Urinary bladder (tissue), 4 donors: ENCODE results near the gene THADA. TPM values are rescaled to one million over a fixed set of nuclear protein-coding genes. Genes with fewer than 3 reads are reported as not detected.
A peak's percentile ranks its signal among the peaks of the same experiment; 100 is the strongest.
"Not testable (repeated sequence)": the region's sequence is repeated elsewhere in the genome, so short reads cannot be mapped to it uniquely, and the experiment has no call there.

Source experiments
- DNase-seq: peaks from one replicate; pipeline ENCODE4 v3.0.0-alpha.2; 2015; ENCODE audit errors: extremely low spot score
- H3K27ac ChIP-seq: one replicate; pipeline ENCODE4 v1.5.1; 2013; ENCODE audit warnings: low read depth, mild to moderate bottlenecking, moderate library complexity
- H3K36me3 ChIP-seq: one replicate; pipeline ENCODE4 v1.6.1; 2013; ENCODE audit warnings: mild to moderate bottlenecking, moderate library complexity; ENCODE audit not compliant: insufficient read depth
- H3K4me1 ChIP-seq: one replicate; pipeline ENCODE4 v1.6.1; 2013; ENCODE audit warnings: mild to moderate bottlenecking, moderate library complexity; ENCODE audit not compliant: insufficient read depth
- H3K4me3 ChIP-seq: one replicate; pipeline ENCODE4 v1.5.1; 2013; ENCODE audit warnings: low read depth, low read length
- WGBS: extraction: QIAGEN DNeasy Blood & Tissue Kit; methylation state at CpG from one replicate; pipeline ENCODE4 v1.1.7; 2013; 5-methylcytosine and 5-hydroxymethylcytosine counted together
- polyA plus RNA-seq: library from polyadenylated mRNA; stranded (reverse); fragments of 200-250 nt; gene quantifications from one replicate; pipeline ENCODE4 v1.2.3, GENCODE V29; 2013
- total RNA-seq: library from RNA; depleted of rRNA; stranded (reverse); fragments of >200 nt; gene quantifications from one replicate; pipeline ENCODE4 v1.2.3, GENCODE V29; 2014
- donor health status: healthy with polysubstance abuse.
- donor health status: healthy.

The THADA gene
- total and polyA plus RNA-seq, 2 donors, result 12.2 to 71.6 TPM

DNA sequence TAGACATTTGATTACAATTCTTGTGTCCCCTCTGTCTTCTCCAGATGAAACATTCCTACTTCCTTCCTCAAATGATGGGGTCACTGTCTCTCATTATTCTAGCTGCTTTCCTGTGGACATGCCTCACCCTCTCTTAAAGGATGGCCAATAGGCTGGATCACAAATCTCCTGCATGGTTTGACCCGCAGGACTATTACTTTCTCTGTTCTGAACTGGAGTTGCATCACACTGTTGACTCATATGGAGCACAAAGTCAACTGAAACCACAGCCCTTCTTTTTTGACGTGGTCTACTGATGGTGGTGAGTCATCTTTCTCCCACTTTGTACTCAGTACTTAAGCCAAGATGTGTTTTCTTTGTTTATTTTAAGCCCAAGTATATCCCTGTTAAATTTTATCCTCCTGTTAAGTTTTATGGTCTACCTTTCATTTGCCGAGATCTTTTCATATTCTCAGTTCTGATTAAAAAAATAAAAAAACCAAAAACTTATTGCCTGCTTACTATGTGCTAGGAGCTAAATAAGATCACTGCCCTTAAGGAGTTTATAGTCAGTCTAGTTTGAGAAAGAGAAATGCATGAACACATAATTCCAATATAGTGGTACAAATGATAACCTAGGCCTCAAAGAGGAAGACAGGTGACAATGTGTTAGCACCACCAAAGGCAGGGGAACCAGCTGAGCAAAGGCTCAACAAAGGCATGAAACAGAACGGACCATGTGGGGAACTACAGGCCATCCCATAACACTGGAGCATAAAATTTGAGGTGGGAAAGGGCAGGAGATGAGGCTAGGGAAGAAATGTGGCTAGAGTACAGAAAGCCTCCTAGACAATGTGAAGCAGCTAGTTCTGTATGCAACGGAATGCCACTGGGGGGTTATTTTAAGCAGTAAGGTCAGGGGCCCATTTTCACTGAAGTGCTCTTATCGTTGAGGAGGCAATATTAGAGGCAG is 301.8 kb downstream of the THADA start:
- 55% methylated on average over 6 of the region's 6 CpGs for WGBS
- Histone ChIP-seq H3K27ac (peak overlapping the region; percentile 45), H3K4me3 (no peak overlapping the region), H3K36me3 (no peaks in the 10 kb centered on the region), H3K4me1 (no peaks in the 10 kb centered on the region)
- DNase-seq, result no peak

- H3K36me3 ChIP-seq, result no peaks in the 10 kb centered on the region
- DNase-seq, result no peak
- 78% methylated on average over 11 of the region's 11 CpGs for WGBS
- no peaks in the 10 kb centered on the region for H3K4me1 ChIP-seq
- H3K4me3 ChIP-seq, result no peak overlapping the region
- H3K27ac ChIP-seq, result peak overlapping the region; percentile 45
Observed at GRCh38 chr2:43292851-43293743, 302.7 kb downstream of the THADA start.

DNA sequence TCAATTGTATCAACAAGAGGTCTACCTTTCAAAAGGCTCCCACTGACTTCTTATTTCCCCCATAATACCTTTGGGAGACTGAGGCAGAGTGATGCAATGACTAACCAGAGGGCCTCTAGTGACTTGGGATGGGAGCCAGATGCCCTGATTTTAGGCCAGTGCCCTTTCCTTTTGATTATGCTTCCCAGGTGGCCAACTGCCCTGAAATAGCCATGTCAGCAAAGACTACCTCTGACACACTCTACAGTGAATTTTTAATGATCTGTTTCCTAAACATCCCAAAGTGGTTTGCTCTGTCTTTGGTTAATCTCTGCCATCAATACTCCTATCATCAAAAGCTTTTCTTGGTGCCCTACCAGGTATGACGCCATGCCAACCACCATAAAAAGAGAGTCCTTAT is 303.5 kb downstream of the THADA start:
- Histone ChIP-seq H3K4me1 (no peaks in the 10 kb centered on the region), H3K36me3 (no peaks in the 10 kb centered on the region), H3K27ac (no peak overlapping the region), H3K4me3 (no peak overlapping the region)
- DNase-seq, result no peak
- 97% methylated on average over 1 of the region's 1 CpG for WGBS

DNA sequence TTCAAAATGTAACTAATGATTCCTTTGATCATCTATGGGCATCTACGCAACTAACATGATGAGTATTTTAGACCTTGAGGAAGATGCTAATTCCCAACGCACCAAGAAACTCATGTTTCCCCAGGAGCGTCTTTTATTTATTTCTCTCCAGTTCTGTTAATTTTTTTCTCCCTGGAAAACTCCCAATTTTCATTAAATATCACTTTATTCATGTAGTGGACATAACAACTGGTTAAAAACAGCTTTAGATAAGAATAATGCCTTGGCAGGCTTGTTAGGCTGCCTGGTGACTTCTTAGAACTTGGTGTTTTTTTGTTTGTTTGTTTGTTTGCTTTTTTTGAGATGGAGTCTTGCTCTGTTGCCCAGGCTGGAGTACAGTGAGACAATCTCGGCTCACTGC is 306.5 kb downstream of the THADA start:
- H3K4me3 ChIP-seq, result no peak overlapping the region
- 90% methylated on average over 4 of the region's 4 CpGs for WGBS
- DNase-seq, result no peak
- H3K36me3 ChIP-seq, result peaks cover 8% of the 10 kb centered on the region
- H3K27ac ChIP-seq, result no peak overlapping the region
- H3K4me1 ChIP-seq, result no peaks in the 10 kb centered on the region

GRCh38 chr2:43288417-43289305 is 307.2 kb downstream of the THADA start:
- 85% methylated on average over 4 of the region's 4 CpGs for WGBS
- Histone ChIP-seq H3K36me3 (peaks cover 8% of the 10 kb centered on the region), H3K27ac (no peak overlapping the region), H3K4me3 (no peak overlapping the region), H3K4me1 (no peaks in the 10 kb centered on the region)
- DNase-seq, result no peak

DNA sequence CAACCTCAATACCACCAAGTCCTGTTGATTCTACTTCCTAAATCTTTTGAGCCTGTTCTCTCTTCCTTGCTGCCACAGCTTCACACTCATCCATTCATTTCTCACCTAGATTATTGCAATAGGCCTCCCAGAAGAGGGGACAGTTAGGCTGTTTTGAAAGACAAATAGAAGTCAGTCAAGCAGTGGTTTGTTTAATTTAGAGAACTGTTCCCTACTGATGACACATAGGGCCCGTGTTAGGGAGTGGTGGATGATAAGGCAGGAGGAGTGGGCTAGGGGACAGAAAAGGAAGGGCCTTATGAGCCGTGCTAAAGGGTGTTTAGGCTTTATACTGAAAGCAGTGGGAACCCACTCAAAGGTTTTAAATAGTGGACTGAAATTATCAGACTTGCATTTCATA is 309.9 kb downstream of the THADA start:
- no peak overlapping the region for H3K27ac ChIP-seq
- no peaks in the 10 kb centered on the region for H3K4me1 ChIP-seq
- no peak for DNase-seq
- H3K36me3 ChIP-seq, result peaks cover 8% of the 10 kb centered on the region
- WGBS, result 84% methylated on average over 2 of the region's 2 CpGs
- no peak overlapping the region for H3K4me3 ChIP-seq

GRCh38 chr2:43284967-43285366 is 310.9 kb downstream of the THADA start:
- Histone ChIP-seq H3K27ac (no peak overlapping the region), H3K36me3 (peaks cover 8% of the 10 kb centered on the region), H3K4me3 (no peak overlapping the region), H3K4me1 (no peaks in the 10 kb centered on the region)
- no peak for DNase-seq
- WGBS, result 100% methylated on average over 1 of the region's 1 CpG

GRCh38 chr2:43284347-43284746 is 311.5 kb downstream of the THADA start:
- DNase-seq, H3K27ac ChIP-seq, H3K4me1 ChIP-seq, H3K36me3 ChIP-seq, H3K4me3 ChIP-seq: not testable (repeated sequence)
- WGBS, result 98% methylated on average over 6 of the region's 6 CpGs

GRCh38 chr2:43280994-43281393 is 314.8 kb downstream of the THADA start:
- no peaks in the 10 kb centered on the region for H3K4me1 ChIP-seq
- no peak overlapping the region for H3K4me3 ChIP-seq
- DNase-seq, result no peak
- H3K27ac ChIP-seq, result no peak overlapping the region
- peaks cover 8% of the 10 kb centered on the region for H3K36me3 ChIP-seq
- WGBS, result 98% methylated on average over 2 of the region's 2 CpGs

DNA sequence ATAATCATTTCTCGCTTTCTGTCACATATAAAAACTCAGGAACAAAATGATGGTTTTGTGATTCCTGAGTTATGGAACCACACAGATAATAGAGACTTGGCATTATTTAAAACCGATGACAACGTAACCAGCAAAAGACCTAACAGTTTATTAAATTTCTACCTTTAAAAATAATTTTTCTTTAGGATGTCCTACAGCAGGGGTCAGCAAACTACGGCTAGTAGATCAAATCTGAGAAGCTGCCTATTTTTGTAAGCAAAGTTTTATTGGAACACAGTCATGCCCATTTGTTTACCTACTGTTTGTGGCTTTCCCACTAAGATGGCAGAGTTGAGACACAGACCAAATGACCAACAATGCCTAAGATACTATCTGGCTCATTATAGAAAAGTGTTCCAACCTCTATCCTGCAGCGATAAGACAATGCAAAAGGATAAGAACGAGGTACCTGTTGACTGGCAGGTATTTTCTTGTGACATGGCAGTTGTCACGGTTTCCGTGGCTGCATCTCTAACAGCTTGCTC is 316.5 kb downstream of the THADA start:
- no peak overlapping the region for H3K4me3 ChIP-seq
- H3K36me3 ChIP-seq, result no peaks in the 10 kb centered on the region
- DNase-seq, result no peak
- H3K4me1 ChIP-seq, result no peaks in the 10 kb centered on the region
- 89% methylated on average over 8 of the region's 8 CpGs for WGBS
- H3K27ac ChIP-seq, result no peak overlapping the region

GRCh38 chr2:43278564-43279220 is 317.1 kb downstream of the THADA start:
- Histone ChIP-seq H3K4me3 (no peak overlapping the region), H3K36me3 (no peaks in the 10 kb centered on the region), H3K27ac (no peak overlapping the region), H3K4me1 (no peaks in the 10 kb centered on the region)
- 78% methylated on average over 10 of the region's 10 CpGs for WGBS
- no peak for DNase-seq

DNA sequence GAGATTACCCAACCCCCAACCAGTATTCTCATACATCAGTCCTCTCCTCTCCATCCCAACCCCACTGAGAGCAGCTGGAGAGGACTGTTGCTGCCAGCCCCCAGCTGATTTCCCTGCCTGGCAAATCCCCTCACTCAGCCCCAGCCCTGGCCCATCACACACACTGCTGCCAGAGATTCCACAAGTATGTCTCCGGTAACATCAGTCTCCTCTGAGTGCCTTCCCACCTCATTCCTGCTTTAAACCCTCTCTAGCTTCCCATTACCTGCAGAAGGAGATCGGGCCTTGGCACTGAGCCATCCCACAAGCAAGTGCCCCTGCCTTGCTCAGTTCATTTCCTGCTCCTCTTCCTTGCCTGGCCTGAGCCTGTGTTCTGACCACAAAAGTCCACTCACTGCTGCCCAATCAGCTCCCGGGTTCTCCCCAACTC is 318.9 kb downstream of the THADA start:
- no peaks in the 10 kb centered on the region for H3K4me1 ChIP-seq

More for the DNA sequence above, 318.9 kb downstream of the THADA start:
- Histone ChIP-seq H3K27ac (no peak overlapping the region), H3K36me3 (no peaks in the 10 kb centered on the region), H3K4me3 (no peak overlapping the region)
- WGBS, result 49% methylated on average over 3 of the region's 3 CpGs
- no peak for DNase-seq
